ENCODE data around the gene SORCS3. TPM values are rescaled to one million over a fixed set of nuclear protein-coding genes. Genes with fewer than 3 reads are reported as not detected.

SORCS3 gene
- total and polyA plus RNA-seq, 10 of the 15 experiments (the other 5 are each of a cell fraction or from before 2014, with no cell fraction given) = 0.01 to 0.04 (median 0.02) TPM; not detected in 7

GRCh38 chr10:104778371-104778770 is 137.3 kb downstream of the SORCS3 start:
- intact Hi-C loops (cut with micrococcal nuclease; ENCODE audit: unreplicated experiment) = no loop called here
- SMC1A ChIA-PET (ENCODE audit: uncharacterized antibody, unreplicated experiment) = no interaction called here

More at GRCh38 chr10:104778371-104778770, 137.3 kb downstream of the SORCS3 start:
- Histone ChIP-seq H3K36me3 (ENCODE audit: control insufficient read depth in 2 of 2, insufficient read depth in 2 of 2, low read length in 1 of 2) (no peaks in the 10 kb centered on the region), H3K9me3 (replicated peaks; ENCODE audit: control insufficient read depth, insufficient read depth, low read length) (no peaks in the 10 kb centered on the region), H4K20me1 (ENCODE audit: control insufficient read depth, insufficient read depth) (no peaks in the 10 kb centered on the region), H2AFZ (ENCODE audit: control insufficient read depth, low read depth, low read length) (no peak overlapping the region), H3K9ac (ENCODE audit: control insufficient read depth, insufficient read depth, low read length) (no peak overlapping the region), H3K4me2 (ENCODE audit: control insufficient read depth, insufficient read depth) (no peak overlapping the region), H3K4me3 (no peak overlapping the region), H3K79me2 (ENCODE audit: control insufficient read depth, insufficient read depth, low read length) (no peaks in the 10 kb centered on the region), H3K4me1 (ENCODE audit: control insufficient read depth, insufficient read depth, low read length) (no peaks in the 10 kb centered on the region), H3K27ac (ENCODE audit: control insufficient read depth, insufficient read depth) (no peak overlapping the region), H3K27me3 (replicated peaks in 1 of 2; ENCODE audit: control insufficient read depth in 2 of 2, insufficient read depth in 2 of 2, low read length in 1 of 2) (no peaks in the 10 kb centered on the region)
- TF ChIP-seq RELB (IDR thresholded peaks at IDR 0.05; ENCODE audit: low read depth) (no peak), ZNF592 (IDR thresholded peaks at IDR 0.05) (no peak), TAF1 (IDR thresholded peaks at IDR 0.05; ENCODE audit: borderline replicate concordance, low read depth, low read length) (no peak), ETV6 (conservative IDR thresholded peaks at IDR 0.05 in 1 of 2, IDR thresholded peaks at IDR 0.05 in 1 of 2; ENCODE audit: borderline replicate concordance in 1 of 2, low read depth in 1 of 2) (no peak), BCL11A (IDR thresholded peaks at IDR 0.05; ENCODE audit: low read depth, low read length) (no peak), JUNB (IDR thresholded peaks at IDR 0.05) (no peak), ZNF24 (IDR thresholded peaks at IDR 0.05) (no peak), CBX5 (IDR thresholded peaks at IDR 0.05; ENCODE audit: low read depth) (no peak)
- POLR2A ChIA-PET = no interaction called here
- DNase-seq (ENCODE audit: low read depth, low spot score) (no peak), FAIRE-seq (no peak), ATAC-seq (no peak)
- in situ Hi-C loops (cut with MboI) = no loop called here
- BruUV-seq (replicated peaks) = no TSS peak
- WGBS (ENCODE audit: insufficient coverage, insufficient replicate concordance, low lambda C conversion rate, missing lambda C conversion rate) = 27% methylated on average over 3 of the region's 3 CpGs
- RAD21 ChIA-PET (ENCODE audit: unreplicated experiment) = no interaction called here
- CTCF ChIA-PET = no interaction called here

Data from GM12878 (cell line).